HG03045 (cell line): ENCODE data around the gene HNRNPDL.
"Not testable (repeated sequence)": the region's sequence is repeated elsewhere in the genome, so short reads cannot be mapped to it uniquely, and the experiment has no call there.

Experiments used
- ATAC-seq: cut with Tn5 transposase; IDR thresholded peaks from one replicate; pipeline ENCODE4 v1.9.1; 2021; ENCODE audit warnings: mild to moderate bottlenecking, moderate library complexity; ENCODE audit not compliant: unreplicated experiment

Gene HNRNPDL

DNA sequence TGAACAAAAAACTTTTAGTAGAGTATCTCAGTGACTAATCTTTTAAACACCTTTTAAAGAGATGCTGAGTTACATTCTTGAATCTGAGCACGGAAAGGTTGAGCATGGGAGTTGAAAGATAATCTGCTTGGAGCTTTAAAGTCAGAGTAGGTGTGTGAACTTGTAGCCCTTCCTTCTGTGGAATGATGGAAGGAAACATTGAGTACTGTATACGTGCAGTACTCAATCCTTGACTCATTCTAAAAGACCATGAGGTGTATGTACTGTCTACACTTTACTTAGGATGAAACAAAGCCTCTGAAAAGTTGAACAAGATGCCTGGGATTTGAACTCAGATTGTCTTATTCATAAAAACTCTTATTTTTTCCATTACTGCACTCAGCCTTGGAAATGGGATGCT, 3.5 kb upstream of the HNRNPDL start:
- ATAC-seq: no peak

DNA sequence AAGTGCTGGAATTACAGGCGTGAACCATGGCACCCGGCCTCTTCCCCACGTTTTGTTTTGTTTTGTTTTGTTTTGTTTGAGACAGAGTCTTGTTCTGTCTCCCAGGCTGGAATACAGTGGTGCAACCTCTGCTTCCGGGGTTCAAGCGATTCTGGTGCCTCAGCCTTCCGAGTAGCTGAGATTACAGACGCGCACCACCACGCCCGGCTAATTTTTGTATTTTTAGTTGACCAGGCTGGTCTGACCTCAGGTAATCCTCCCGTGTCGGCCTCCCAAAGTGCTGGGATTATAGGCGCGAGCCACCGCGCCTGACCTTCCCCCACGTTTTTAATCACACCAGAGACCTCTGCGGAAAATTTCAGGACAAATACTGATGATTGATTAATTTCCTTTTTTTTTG, 2.3 kb upstream of the HNRNPDL start:
- ATAC-seq: no peak

DNA sequence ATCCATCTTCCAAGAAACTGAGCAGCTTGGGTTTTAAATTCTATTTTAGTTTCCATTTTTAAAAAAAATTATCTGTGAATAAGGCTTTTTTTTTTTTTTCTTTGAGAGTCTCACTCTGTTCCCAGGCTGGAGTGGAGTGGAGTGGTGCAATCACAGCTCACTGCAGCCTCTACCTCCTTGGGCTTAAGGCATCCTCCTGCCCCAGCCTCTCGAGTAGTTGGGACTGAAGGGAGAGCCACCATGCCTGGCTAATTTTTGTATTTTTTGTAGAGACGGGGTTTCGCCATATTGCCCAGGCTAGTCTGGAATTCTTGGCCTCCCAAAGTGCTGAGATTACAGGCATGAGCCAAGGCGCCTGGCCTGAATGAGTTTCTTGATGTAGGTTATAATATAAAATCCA, 1.6 kb upstream of the HNRNPDL start:
- ATAC-seq: no peak

DNA sequence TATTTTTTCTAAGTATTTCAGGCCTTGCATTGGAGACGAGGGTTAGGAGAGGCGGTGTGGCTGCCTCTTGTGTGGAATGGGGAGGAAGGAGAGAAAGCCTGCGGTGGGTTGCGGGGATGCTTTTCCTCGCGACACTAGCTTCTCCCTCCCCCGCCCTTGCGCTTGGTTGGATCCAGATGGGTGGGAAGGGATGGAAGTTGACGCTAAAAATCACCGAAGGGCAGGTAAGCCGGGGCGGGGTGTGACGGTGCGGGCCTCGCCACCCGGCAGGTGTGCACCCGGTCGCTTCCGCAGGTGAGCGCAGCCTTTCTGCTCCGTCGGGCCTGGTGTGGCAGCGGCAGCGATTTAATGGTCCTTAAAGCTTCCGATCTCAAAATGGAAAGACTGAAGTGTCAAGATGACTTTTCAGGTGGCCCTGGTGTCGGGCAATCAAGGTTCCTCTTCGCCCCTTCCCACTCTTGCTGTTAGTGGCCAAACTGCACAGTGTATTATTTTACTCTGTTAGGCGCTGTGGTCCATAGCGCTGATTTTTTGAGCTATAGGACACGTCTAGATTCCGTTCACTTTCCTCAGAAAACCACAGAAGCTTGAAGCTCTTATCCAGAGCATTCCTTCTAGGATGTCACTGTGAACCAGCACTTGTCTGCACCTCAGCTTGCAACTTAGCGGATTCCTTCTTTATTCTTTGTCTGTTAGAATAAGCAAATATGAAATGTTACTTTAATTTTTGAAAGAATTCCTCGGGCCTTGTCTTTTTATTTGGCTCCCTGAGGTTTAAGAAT, 893 bp upstream of the HNRNPDL start:
- ATAC-seq: no peak

DNA sequence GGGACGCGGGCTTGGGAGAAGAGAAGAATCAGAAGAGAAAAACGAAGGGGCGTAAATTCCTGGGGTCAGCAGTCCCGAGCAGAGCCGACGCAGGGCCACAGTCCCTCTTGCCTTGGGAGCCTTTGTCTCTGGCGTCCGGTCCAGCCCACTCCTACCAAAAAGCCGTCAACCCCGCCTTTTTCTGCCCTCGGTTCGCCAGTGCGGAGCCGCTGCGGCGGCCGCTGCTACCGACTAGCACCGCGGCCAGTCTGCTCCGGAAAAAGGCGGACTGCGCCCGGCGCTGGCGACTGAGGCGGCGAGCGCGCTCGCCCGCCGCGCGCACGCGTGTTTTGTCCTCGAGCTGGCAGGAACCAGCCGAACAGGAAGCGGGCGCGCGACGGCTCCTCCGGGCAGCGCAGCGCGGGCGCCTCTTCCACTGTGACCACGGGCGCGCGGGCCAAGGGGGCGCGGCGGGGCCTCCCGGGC, 502 bp downstream of the HNRNPDL start:
- peak; percentile 17 for ATAC-seq

DNA sequence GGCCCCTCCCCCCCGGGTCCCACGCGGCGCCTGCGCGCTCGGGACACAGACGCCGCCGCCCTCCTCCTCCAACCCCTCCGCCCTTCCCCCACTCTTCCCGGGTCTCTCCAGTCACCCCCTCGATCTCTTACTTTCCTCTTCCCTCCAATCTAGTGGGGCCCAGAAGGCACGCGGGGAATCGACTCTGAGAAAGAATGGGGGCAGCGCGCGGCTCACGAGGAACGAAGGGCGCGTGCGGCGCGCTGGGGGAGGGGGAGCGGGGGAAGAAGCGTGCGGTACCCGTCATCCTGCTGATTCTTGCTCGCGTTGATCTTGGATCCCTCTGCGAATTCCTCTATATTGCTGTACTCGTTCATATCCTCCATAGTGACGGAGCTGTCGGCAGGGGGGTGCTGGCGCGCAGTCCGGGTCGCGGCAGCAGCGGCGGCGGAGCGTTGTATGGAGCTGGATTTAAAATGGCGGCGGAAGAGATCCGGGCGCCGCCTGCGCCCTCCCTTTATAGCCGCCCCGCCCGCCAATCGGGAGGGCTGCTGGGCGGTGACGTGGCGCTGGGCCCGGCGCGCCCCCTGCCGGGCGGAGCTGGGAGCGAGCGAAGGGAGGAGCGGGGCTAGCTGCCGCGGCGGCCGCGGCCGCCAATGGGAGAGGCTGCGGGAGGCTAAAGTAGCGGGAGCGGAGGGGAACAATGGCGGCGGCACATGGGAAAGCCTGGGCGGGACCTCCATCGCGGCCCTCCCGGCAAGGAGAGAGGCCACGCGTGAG, 1.1 kb downstream of the HNRNPDL start:
- ATAC-seq: peak; percentile 61

DNA sequence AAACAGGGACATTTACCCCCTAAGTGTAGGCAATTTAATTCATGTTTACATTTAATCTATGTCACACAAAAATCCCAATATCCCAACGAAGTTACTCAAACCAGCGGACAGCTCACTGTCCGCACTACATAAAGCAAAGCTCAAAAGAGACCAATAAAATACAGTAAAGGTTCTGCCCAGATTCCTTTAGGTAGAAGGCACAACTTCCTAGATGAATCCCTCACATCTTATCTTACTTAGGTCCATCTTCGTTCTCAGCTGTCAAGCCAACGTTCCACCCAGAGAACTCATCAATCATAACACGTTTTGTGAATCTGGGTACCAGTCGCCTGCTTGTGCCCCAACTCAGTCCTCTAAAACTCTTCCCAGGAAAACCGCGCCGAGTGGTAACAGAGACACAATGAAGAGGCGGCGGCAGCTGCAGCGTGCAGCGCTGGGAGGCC, 1.7 kb downstream of the HNRNPDL start:
- ATAC-seq: no peak

DNA sequence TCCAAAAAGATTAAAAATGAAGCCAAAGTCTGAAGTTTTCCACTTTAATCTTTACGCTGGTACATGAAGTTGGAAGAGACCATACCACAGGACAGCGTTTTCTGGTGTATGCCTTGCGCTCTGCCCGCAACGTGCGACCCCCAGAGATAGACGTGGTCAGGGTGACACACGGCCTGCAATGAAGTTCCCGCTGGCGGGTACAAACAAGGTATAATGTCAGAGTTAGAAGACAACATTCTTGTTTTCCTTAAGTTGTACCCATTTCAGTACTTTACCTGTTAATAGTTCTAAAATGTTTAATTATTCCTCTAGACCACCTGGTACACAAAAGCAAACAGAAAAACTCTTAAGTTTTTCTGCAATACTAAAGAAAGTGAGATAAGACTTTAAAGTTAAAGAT, 4.8 kb downstream of the HNRNPDL start:
- no peak for ATAC-seq

DNA sequence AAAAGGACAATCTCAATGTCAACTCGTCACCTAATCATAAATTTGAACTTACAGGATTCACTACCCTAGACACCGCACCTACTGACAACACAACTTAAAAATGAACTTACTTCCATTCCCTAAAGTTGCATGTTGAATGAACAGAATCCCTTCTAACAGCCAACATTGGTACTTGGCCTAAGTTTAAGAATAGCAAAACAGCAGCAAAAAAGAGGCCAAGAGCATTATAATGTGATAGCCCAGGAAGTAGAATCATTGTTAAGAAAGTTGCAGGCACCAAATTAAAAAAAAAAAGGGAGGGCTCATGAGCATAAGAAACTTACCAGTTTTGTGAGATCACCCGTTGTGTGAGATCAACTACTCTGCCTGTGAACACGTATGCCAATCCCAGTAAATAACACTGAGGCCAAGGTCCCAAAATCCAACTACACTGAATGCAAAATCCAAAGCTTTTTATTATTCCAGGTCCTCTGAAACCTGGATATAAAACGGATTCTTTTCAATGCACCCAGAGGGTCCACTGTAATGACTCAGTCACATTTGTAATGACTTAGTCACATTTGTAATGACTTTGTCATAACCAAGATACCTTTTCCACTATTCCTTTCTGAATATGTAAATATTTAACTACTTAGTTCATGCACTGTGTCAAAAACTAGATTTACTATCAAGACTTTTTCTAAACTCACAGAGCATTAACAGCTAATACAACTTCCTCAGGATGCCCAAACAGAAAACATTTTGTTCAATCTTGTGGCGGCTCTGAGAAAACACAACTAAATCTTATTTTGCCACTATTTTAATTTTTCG, 6.8 kb downstream of the HNRNPDL start:
- no peak for ATAC-seq

DNA sequence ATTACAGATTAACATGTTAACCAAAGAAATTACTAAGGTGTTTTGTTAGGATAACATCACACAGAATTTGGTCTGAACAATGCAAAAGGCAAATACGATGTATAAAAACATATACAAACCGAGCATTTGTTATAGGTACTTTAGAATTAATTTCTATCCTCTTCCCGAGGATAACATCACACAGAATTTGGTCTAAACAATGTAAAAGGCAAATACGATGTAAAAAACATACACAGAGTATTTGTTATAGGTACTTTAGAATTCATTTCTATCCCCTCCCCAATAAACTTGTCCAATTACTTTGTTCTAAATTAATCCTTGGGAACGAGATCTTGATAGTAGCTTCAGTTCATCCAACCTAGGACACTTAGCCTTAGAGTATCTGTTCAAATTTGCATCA, 7.6 kb downstream of the HNRNPDL start:
- ATAC-seq: no peak

DNA sequence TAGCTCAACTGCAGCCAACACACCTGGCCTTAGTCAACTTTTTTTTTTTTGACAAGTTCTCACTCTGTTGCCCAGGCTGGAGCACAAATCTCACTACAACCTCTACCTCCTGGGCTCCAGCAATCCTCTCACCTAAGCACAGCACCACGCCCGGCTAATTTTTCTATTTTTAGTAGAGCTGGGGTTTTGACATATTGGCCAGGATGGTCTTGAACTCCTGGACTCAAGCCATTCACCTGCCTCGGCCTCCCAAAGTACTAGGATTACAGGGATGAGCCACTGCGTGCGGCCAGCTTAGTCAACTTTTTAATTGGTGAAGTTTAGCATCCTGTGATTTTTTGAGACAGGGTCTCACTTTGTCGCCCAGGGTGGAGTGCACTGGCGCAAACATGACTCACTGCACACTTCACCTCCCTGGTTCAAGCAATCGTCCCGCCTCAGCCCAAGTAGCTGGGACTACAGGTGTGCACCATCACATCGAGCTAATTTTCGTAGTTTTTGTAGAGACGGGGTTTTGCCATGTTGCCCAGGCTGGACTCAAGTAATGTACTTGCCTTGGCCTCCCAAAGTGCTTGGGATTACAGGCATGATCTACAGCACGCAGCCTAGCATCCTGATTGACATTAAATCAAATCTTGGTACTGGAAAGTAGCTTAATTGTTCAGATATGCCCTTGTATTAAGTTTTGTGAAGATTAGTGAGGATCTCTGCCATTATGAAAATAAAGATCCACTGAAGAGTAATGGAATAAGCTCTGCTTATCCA, 8.3 kb downstream of the HNRNPDL start:
- ATAC-seq: no peak

DNA sequence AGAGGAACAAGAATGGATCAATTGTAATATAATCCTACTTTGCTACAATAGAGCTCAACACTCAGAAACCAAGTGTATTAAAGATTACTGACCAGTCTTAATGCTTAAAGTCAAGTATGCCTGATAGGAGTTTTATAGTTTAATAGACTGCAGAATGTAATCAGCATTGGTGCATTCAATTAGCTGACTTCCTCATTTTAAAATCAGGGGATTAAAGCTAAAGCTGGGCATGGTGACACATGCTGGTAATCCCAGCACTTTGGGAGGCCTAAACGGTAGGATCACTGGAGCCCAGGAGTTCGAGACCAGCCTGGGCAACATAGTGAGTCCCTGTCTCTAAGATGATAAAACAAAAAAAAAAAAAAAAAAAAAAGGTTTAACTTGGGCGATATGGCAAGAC, 10.8 kb downstream of the HNRNPDL start:
- no peak for ATAC-seq

DNA sequence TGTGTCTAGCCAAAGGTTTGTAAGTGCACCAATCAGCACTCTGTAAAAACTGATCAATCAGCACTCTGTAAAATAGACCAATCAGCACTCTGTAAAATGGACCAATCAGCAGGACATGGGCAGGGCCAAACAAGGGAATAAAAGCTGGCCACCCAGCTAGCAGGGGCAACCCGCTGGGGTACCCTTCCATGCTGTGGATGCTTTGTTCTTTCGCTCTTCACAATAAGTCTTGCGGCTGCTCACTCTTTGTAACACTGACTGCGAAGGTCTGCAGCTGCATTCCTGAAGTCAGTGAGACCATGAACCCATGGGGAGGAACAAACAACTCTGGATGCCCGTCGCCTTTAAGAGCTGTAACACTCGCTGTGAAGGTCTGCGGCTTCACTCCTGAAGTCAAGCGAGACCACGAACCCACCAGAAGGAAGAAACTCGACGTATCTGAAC, 14.3 kb downstream of the HNRNPDL start:
- ATAC-seq: no peak

DNA sequence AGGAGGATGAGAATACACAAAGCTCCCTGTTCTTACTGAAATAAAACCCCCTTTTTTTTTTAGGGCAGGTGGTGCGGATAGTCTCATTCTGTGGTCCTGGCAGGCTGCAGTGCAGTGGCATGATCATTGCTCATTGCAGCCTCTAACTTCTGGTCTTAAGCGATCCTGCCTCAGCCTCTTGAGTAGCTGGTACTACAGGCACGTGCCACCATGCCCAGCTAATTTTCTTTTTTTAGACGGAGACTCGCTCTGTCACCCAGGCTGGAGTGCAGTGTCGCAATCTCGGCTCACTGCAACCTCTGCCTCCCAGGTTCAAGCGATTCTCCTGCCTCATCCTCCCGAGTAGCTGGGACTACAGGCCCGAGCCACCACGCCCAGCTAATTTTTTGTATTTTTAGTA, 15.2 kb downstream of the HNRNPDL start:
- ATAC-seq: not testable (repeated sequence)

DNA sequence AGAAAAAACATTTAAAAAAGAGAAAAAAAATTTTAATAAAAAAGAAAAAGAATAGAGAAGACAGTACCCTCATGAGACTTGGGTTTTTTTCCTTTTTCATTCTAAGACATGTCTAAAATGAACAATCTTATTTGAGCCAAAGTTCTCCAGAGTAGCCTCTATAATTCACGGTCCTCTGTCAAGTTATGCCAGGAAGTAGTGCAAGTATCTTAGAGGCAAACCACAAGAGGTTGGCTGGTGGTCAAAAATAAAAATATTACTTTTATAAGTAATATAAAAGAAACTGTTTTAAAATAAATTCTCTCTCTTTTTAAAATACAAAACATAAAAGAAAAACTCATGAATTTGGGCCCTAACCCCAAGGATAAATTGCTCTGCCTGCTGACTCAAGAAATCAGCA, 26.5 kb downstream of the HNRNPDL start:
- ATAC-seq: no peak

DNA sequence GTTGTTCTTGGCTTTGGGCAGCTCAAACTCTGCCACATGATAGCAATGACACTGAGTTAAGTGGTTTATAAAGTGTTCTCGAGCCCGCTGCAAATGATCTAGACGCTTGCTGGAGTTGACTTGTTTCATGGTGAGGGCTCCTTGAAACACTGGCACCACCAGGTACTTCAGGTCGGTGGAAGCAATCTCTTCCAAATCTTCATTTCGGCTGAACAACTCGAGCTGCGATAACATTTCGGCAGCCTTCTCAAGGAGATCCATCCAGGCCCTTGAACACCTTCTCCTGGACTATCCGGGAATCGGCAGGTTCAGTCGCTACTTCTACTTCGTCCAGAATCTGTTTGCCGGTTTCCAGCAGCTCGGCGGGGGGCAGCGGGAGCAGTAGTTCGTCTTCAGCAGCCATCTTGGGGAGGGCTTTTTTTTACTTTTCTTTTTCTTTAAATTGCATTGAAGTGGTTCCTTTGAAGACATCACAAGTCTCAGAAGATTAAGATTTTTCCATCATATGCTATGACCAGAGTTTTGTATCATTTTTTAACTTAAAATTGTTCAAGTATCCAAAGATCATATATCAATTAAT, 28.0 kb downstream of the HNRNPDL start:
- no peak for ATAC-seq

DNA sequence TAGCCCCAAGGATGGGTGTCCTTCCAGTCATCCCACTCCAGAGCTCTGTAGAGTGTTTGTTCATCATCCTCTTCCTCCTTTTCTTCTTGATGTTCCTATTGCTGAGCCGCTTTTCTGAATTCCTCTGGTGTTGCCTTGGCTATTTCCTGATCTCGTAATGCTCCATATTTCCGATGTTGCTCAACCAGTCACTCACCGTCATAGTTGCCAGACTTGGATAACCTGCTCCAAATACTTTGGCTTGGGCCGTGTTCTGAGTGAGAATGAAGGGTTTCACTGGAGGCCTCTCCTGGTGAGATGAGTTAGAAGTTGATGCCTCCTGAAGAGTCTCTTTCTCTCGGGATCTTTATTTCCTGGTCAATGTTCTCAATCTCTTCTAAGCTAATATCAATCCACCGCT, 28.7 kb downstream of the HNRNPDL start:
- ATAC-seq: no peak

DNA sequence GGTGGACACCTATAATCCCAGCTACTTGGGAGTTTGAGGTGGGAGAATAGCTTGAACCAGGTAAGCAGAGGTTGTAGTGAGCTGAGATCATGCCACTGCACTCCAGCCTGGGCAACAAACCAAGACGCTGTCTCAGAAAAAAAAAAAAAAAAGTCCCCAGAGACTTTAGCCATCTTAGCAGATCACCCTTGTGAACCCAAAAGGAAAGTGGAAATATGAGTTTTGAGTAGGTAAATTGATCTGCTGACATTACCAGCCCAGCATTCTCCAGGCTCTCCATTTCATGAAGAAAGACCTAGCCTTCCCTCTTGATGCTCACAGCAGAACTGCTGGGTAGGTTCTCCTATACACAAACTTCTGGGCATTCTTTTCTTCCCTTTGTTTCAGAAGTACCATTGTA, 32.0 kb downstream of the HNRNPDL start:
- ATAC-seq: no peak

DNA sequence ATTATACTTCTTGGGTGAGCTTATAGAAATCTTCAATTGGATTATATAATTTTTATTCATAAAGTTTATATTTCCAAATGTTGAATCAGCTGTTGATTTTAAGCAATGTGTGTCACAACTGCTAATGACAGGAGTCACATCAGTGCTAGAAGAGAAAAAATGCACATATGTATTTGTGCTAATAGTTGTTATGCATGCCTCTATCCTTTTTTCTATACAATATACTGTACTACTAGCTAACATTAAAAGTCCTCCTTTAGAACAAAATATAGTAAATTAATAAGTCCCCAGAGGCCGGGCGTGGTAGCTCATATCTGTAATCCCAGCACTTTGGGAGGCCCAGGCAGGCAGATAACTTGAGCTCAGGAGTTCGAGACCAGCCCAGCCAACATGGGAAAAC, 32.7 kb downstream of the HNRNPDL start:
- ATAC-seq: no peak

DNA sequence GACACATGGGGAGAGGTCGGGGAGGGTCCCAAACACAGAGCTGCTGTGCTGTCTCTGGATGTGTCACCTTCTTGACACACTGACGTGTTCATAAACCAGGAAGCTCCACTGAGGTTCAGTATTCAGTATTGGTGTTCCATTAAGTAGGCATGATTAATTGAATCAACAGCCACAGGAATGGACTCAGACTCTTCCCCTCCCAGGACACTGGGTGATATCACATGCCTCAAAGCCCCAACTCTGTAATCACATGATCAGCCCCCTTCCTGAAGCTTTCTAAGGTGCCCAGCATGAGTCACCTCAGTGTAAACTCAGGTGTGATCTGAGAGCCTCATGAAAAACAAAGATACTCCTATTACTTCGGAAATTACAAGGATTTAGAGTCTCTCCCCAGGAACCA, 35.4 kb downstream of the HNRNPDL start:
- ATAC-seq: no peak
